OCI-LY7 (cell line): Measurements from ENCODE around the gene ITPRID2.

Experiments used
- CTCF ChIP-seq: fragments of 200-600 bp; sonication (generic); conservative IDR thresholded peaks from 2 replicates; pipeline ENCODE4 v1.5.1; 2014; ENCODE audit warnings: mild to moderate bottlenecking, antibody characterized with exemption, low read length, moderate library complexity, mixed read lengths
- EZH2phosphoT487 ChIP-seq: fragments of 200-600 bp; sonication (generic); IDR thresholded peaks from 2 replicates; pipeline ENCODE4 v1.6.1; 2018; ENCODE audit warnings: low read depth, borderline replicate concordance, mild to moderate bottlenecking, mixed run types, antibody characterized with exemption, low read length, moderate library complexity, mixed read lengths

- TF ChIP-seq CTCF (no peak), EZH2phosphoT487 (no peak)
Measured at GRCh38 chr2:181847198-181847556, 44.4 kb upstream of the ITPRID2 start.
